DMS 273 (cell line): ENCODE results near the gene SLC25A48.

Source experiments
- DNase-seq: peaks from one replicate; lab custom pipeline; 2025; ENCODE audit not compliant: unreplicated experiment; lab: John Stamatoyannopoulos, UW

SLC25A48 gene

DNA sequence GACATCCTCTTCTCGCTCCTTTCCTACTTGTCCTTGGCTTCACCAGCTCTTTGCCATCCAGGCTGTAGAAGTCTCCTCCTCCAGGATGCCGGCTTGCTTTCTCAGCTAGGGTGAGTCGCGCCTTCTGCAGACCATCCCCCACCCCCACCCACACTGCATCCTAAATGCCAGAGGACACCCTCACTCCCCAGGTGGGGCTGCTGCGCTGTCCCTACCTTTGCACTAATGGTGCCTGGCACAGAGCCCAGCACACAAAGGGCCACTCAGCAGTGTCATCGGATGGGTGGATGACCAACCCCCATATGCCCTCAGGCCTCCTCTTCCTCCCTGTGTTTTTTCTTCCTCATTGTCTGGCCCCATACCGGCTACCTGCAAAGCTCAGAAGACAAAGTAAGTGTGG is 46.3 kb downstream of the SLC25A48 start:
- DNase-seq = no peak

DNA sequence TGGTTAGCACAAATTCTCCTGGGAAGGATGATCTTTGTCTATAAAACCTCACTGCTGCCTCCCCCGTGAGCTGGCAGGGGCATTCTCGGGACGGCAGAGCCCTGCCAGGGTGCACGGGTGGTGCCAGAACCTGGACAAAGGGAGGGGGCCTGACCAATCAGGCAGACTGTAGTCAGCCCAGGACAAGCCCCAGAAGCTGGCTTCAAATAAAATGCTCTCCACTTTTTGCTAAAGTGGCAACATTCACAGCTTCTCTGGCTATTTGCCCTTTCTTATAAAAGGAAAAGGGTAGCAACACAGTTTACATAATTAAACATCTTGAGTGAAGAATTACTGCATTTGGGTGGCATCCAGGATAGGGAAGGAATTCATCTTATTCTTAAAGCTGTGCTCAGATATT is 46.8 kb downstream of the SLC25A48 start:
- DNase-seq = no peak

DNA sequence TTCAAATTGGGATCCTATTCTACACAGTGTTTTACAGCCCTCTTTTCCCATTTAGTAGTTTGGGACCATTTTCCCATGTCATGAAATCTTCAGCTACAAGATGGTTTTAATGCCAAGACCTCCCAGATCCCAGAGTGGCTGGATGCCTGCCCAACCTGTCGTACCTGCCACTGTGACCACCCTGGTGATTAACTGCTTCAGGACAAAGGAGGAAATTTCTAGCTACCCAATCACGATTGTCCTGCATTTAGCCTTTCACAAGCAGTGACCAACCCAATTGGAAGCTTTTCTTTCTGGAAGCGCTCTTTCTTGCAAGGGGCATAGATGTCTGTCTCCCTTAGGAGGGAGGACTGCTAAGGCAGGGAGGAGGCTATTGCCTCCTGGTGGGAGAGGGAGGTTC is 47.4 kb downstream of the SLC25A48 start:
- no peak for DNase-seq

DNA sequence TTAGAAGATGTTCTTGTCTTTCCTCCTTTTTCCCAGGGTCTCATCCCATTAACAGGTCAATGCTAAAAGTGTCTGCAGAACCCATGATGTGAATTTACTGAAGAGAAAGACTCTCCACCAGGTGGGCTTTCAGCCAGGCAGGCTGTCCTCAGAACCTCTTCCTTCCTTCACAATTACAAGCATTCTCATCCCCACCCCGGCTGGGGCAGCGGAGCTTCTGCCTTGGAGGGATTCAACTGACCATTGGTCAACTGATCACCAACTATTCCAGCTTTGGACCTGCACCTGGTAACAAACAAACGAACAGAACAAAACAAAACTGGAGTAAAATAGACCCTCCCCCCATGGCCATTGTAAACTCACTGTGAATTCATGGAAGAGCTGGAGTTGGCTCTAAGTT is 48.6 kb downstream of the SLC25A48 start:
- no peak for DNase-seq

DNA sequence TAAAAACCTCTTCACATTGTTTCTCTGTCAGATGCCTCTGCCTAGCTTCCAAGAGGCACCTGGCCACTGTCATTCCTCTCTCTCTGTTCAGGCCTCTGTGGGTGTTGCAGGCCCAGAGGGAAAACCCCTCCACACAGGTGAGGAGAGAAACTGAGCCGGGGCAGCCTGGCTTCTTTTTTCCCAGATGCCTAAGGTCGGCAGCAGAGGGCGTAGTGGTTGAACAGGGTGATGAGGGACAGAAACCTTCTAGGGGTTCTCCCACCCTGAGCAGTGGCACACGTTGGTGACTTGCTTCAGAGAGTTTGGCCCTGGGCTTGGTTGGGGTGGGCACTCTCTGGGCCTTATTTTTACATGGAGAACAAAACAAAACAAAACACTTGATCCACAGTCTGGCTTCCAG is 49.0 kb downstream of the SLC25A48 start:
- no peak for DNase-seq

DNA sequence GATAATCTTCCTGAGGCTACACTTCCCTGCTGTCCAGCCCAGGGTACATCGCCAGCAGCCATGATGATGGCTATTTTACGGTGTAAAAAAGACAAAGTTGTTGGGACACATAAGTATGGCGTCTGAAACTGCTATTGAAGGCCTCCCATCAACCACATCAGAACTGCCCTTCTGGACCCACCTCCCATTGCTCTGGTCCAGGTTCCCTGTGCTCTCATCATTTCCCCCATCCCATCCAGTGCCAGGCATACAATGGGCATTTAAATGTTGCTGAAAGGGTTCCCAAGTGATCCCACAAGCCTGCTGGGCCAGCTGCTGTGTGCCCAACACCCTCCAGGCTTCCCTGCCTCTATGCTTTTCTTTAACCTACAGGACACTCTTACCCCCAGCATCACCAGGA is 50.6 kb downstream of the SLC25A48 start:
- no peak for DNase-seq

DNA sequence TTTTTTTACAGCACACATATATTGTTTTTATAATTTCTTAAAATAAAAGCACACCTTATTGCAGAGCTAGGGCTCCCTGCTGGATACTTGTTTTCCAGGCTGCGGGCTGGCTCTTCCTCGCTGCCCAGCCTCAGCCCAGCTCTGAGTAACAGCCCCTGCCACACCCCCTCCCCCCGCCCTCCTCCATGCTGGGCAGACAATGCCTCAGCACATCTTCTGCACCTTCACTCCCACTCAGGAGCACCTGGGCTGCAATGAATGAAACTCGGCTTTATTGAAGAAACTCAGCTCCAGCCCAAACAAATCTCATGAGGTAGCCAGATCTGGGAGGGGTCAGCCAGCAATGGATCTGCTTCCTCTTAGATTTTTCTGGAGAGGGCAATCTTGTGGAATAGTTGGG is 51.7 kb downstream of the SLC25A48 start:
- no peak for DNase-seq

DNA sequence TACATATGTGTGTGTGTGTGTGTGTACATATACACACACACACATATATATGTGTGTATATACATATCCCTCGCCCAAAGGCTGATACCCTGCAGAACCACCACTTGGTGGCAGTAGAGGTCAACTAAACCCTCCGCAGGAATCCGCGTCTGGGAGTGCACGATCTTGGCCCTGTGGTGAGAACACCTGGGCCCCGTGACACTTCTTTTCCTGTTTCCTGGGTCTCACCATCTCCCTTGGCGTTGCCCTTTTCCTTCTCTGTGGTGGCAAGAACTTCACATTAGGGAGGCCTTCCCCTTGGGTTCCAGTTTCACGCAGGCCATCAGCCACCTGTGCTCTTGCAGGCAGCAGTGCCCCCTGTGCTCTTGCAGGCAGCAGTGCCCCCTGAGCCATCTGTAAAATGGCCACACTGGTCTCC is 53.0 kb downstream of the SLC25A48 start:
- peak; percentile 87 for DNase-seq

GRCh38 chr5:135887881-135888614 is 53.6 kb downstream of the SLC25A48 start:
- no peak for DNase-seq

DNA sequence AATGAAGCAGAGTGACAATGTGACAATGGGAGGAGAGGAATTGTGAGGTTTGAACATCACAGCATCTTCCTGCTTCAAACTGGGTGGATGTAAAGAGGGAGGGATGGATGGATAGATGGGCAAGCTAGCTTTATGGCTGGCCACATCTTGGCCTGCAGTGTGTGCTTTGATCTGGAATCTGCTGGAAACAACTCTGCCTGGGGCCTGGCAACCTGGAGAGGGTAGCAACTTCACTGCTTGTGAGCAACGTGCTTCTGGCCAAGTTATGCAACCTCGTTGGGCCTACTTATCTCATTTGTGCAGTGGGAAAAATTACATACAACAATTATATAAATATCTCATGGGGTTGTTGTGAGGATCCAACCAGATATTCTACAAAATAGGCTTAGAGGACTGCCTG is 55.8 kb downstream of the SLC25A48 start:
- DNase-seq = no peak

DNA sequence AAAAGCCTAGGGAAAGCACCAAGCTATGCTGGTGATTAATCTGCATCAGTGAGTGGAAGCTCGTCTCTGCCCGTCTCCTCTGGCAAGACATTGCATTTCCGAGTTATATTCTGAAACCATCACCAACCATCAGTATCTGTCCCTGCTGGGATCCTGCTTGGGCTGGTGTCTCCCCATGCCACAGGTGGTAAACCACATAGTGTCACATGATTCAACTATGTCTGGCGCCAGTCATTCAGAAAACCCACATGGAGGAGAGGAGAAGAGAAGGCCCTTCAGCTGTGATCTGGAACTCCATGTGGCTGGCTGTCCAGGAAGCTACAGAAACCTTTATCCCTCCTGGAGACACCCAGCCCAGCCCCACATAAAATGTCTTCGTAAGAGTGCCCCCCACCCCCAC is 56.4 kb downstream of the SLC25A48 start:
- no peak for DNase-seq

- no peak for DNase-seq
These were observed 56.8 kb downstream of the SLC25A48 start for GRCh38 chr5:135891268-135891667.

GRCh38 chr5:135891791-135892190 is 57.3 kb downstream of the SLC25A48 start:
- peak; percentile 63 for DNase-seq

DNA sequence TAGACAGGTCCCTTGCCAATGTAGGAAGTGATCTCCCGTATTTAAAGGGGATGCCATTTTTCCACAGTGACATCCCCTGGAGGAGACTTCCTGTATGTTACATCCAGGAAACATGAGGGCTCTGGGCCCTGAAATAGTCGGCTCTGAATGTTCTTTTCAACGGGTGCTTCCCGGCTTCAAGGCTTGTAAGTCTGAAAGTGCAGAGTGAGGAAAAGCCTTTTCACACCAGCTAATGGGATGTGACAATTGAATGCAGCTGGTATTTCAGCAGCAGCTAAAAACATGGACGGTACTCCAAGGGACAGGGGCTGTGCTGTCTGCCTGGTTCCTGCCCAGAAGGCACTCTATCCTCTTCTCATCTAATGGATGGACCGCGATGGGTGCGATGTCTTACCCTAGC is 59.8 kb downstream of the SLC25A48 start:
- no peak for DNase-seq

DNA sequence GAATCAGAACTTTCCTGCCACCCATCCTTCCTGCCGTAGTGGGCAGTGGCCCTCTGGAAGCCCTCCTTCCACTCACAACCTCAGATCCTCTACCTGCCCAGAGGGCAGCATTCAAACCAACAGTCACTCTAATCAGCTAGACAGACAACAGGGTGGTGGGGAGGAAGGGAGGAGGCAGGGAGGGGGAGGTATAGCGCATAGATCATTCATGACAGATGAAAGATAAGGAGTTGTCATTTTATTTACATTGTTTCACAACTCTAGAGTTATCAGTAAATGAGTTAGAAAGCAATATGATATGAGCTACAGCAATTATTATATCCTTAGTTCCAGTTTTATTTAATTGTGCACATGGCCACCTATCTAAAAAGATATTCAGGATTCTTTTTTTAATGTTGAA is 60.3 kb downstream of the SLC25A48 start:
- no peak for DNase-seq

- DNase-seq = no peak
These were observed 61.1 kb downstream of the SLC25A48 start, which contains the start of gene IL9 for GRCh38 chr5:135895474-135896006. TSS of gene IL9 (minus strand) at chr5:135895841. CDS start at chr5:135895816, 25 bp downstream.

DNA sequence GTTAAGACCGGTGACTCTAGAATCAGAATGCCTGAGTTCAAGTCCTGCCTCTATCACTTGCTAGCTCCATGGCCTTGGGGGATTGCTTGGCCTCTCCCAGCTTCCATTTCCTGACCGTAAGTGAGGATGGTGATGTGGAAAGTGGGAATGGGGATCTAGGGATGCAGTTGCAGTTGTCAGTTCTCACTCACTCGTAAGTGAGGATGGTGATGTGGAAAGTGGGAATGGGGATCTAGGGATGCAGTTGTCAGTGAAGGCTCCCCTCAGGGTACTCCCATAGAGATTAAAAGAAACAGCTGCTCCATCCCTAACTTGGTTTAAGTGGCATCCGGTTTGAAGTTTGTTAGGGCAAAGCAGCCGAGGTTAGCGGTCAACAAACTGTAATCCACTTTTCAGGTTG is 64.2 kb downstream of the SLC25A48 start:
- no peak for DNase-seq

- DNase-seq = no peak
These were observed 65.8 kb downstream of the SLC25A48 start for GRCh38 chr5:135900276-135900675.

DNA sequence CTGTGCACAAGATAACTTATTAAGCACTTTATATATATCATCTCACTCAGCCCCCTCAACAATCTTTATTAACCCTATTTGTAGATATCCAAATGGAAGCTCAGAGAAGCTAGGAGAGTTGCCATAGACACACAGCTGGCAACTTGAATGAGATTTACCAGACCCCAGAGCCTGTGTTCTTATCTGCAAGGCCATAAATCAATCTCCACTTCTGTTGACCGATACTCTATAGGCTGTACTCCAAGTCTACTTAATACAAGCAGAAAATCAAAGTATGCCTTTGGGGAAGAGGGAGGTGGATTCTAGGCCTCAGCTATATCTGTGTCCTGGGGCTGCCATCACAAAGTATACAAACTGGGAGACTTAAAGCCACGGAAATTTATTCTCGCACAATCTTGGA is 67.2 kb downstream of the SLC25A48 start:
- no peak for DNase-seq

- DNase-seq = no peak
These were observed 70.7 kb downstream of the SLC25A48 start for GRCh38 chr5:135905144-135905543.

DNA sequence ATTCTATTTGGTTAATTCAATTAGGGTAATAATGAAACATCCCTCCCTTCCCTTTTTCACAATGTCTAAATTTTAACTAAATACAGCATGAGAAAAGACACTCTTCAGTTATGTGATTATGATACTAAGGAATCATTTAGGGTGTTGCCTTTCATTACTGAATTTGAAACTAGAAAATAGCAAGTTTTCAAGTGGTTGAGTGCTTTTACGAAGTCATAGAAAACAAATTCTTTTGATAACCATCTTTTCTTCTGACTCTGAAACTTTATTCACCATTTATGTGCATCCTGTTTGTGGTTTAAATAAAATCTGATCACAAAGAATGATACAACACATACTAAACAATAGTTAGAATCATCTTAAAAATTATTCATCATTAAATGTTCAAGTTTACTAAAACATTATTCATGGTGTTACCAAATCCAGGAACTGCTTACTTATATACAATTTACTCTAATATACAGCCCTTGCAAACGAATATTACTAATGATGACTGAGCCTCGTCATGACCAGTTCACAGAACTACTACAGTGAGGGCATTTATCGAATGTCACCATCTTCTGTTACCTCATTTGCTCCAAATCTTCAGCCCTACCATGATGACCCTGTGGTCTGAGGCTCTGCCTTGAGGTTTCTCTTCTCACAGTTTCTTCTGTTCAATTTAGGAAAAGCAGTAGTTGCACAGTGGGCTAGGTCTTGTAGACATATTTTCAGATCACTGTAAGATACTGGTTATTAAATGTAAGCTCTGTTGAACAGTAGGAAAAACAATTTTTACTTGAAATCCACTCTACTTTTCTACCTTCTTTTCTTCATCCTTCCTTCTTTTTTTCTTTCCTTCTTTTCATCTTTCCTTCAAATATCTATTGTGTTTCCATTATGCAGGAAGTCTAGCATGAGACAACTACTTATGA is 79.5 kb downstream of the SLC25A48 start:
- no peak for DNase-seq

DNA sequence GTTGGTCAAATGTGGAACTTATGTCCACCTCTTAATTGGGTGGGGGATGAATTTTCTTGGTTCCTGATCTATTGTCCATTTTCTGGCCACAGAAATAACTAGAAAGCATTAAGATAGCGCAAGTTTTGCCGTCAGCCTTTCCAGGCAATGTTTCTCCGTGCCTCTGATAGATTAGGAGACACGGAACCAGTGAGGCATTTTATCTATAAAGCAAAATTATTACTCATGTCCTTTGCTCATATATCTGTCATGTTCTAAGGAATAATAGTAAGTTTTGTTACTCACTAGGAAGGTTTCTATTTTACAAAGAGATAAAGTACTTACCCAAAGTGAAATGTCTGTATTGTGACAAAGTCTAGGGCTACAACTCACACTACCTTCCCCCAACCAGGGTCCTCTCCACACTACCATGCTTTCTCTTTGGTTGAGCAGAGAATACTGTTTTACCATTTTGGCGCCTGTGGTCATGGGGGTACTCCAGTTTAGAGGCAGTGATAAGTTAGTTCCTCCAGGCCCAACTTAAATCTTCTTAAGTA is 81.1 kb downstream of the SLC25A48 start:
- DNase-seq = no peak
